PFSK-1 (cell line): ENCODE results near the gene PCID2.

Source experiments
- FOXP2 ChIP-seq: optimal IDR thresholded peaks from 2 replicates; pipeline ENCODE3; 2011; ENCODE audit warnings: borderline replicate concordance, control low read depth, inconsistent platforms; ENCODE audit not compliant: insufficient read depth; ENCODE audit errors: extremely low read length, extremely low read depth
- POLR2AphosphoS5 ChIP-seq: IDR thresholded peaks from 2 replicates; pipeline ENCODE4 v1.6.1; 2012; ENCODE audit warnings: low read depth, mild to moderate bottlenecking, control low read depth, low read length, moderate library complexity
- REST ChIP-seq, 2 experiments: IDR thresholded peaks; 2 replicates each; pipeline versions ENCODE4 v1.6.1 to v1.8.0; 2011 to 2012; ENCODE audit warnings: low read depth in 2 of 2, low read length in 2 of 2, control low read depth in 1 of 2, inconsistent platforms in 1 of 2, mild to moderate bottlenecking in 1 of 2, moderate library complexity in 1 of 2; ENCODE audit not compliant: insufficient read depth in 1 of 2
- SIN3A ChIP-seq: IDR thresholded peaks from 2 replicates; pipeline ENCODE4 v1.6.1; 2012; ENCODE audit warnings: mild to moderate bottlenecking, low read length, moderate library complexity, borderline replicate concordance; ENCODE audit not compliant: insufficient read depth
- TAF1 ChIP-seq: IDR thresholded peaks from 2 replicates; pipeline ENCODE4 v1.6.1; 2012; ENCODE audit warnings: low read length, control low read depth, borderline replicate concordance; ENCODE audit not compliant: insufficient read depth

The PCID2 gene

GRCh38 chr13:113153810-113154748, 54.4 kb downstream of the PCID2 start:
- no peak for TF ChIP-seq SIN3A
- TF ChIP-seq POLR2AphosphoS5, result peak; percentile 53; the same call in 1 of the 2 replicates
- TF ChIP-seq REST (IDR thresholded peaks at IDR 0.05; ENCODE audit: insufficient read depth in 1 of 2, low read depth in 2 of 2, low read length in 2 of 2), result no peak
- peak; percentile 19 for TF ChIP-seq FOXP2
- TF ChIP-seq TAF1, result peak; percentile 56; the same call in 1 of the 2 replicates

GRCh38 chr13:113152984-113153809, 55.3 kb downstream of the PCID2 start:
- TF ChIP-seq POLR2AphosphoS5, result no peak
- no peak for TF ChIP-seq SIN3A
- TF ChIP-seq TAF1, result no peak

- TF ChIP-seq POLR2AphosphoS5, result no peak
- TF ChIP-seq FOXP2, result no peak
Observed at GRCh38 chr13:113152691-113152983, 55.8 kb downstream of the PCID2 start.

GRCh38 chr13:113151745-113152690, 56.5 kb downstream of the PCID2 start:
- no peak for TF ChIP-seq TAF1
- no peak for TF ChIP-seq SIN3A
- TF ChIP-seq POLR2AphosphoS5, result no peak
- TF ChIP-seq FOXP2, result no peak
- TF ChIP-seq REST (IDR thresholded peaks at IDR 0.05; ENCODE audit: insufficient read depth in 1 of 2, low read depth in 2 of 2, low read length in 2 of 2), result no peak

GRCh38 chr13:113150550-113151365, 57.7 kb downstream of the PCID2 start:
- TF ChIP-seq FOXP2 (no peak), REST (IDR thresholded peaks at IDR 0.05; ENCODE audit: insufficient read depth in 1 of 2, low read depth in 2 of 2, low read length in 2 of 2) (no peak), TAF1 (no peak)
